Common myeloid progenitor, CD34-positive (primary cell): ENCODE data around the gene KIF4B.
"Not testable (repeated sequence)": the region's sequence is repeated elsewhere in the genome, so short reads cannot be mapped to it uniquely, and the experiment has no call there.

Experiments
- CTCF ChIA-PET: fragments of 350-600 bp; sonication (Branson Sonifier 250); formaldehyde crosslinking; loops from one replicate; lab custom pipeline; 2021; ENCODE audit warnings: antibody characterized with exemption; lab: Charles Lee
- POLR2A ChIA-PET: fragments of 350-600 bp; sonication (Branson Sonifier 250); formaldehyde crosslinking; loops from one replicate; lab custom pipeline; 2021; ENCODE audit warnings: antibody characterized with exemption; lab: Charles Lee
- DNase-seq, 3 donors: peaks; one replicate each; pipeline versions ENCODE4 v3.0.0 to v3.0.0-alpha.2; 2013
- H3K27ac ChIP-seq, 2 experiments: 1 replicate in 1 of 2; 2 replicates in 1 of 2; pipeline ENCODE4 v1.7.0; 2013; ENCODE audit warnings: inconsistent platforms in 2 of 2, low read length in 2 of 2, mild to moderate bottlenecking in 2 of 2, low read depth in 1 of 2, moderate library complexity in 1 of 2; ENCODE audit not compliant: severe bottlenecking in 2 of 2, insufficient read depth in 1 of 2, poor library complexity in 1 of 2
- H3K27me3 ChIP-seq, 5 experiments: replicated peaks in 2 of 5; 1 replicate in 3 of 5; 2 replicates in 2 of 5; pipeline versions ENCODE4 v1.6.1 to v1.7.0; 2013; ENCODE audit warnings: low read length in 4 of 5, mild to moderate bottlenecking in 2 of 5, moderate library complexity in 2 of 5, inconsistent platforms in 1 of 5; ENCODE audit not compliant: insufficient read depth in 5 of 5, control insufficient read depth in 4 of 5
- H3K36me3 ChIP-seq, 4 experiments: 1 replicate in 2 of 4; 2 replicates in 2 of 4; pipeline versions ENCODE4 v1.6.1 to v1.7.0; 2013; ENCODE audit warnings: low read length in 3 of 4, control low read depth in 1 of 4, mild to moderate bottlenecking in 1 of 4; ENCODE audit not compliant: control insufficient read depth in 4 of 4, insufficient read depth in 4 of 4
- H3K4me1 ChIP-seq, 4 experiments: 1 replicate in 3 of 4; 2 replicates in 1 of 4; pipeline versions ENCODE4 v1.6.1 to v1.7.1; 2013; ENCODE audit warnings: low read length in 3 of 4, mild to moderate bottlenecking in 3 of 4, control low read depth in 1 of 4, inconsistent platforms in 1 of 4, moderate library complexity in 1 of 4; ENCODE audit not compliant: control insufficient read depth in 4 of 4, insufficient read depth in 4 of 4; ENCODE audit errors: control extremely low read depth in 1 of 4
- H3K4me3 ChIP-seq, 7 experiments: 1 replicate in 4 of 7; 2 replicates in 3 of 7; pipeline versions ENCODE4 v1.5.1 to v1.7.0; 2013; ENCODE audit warnings: mild to moderate bottlenecking in 7 of 7, low read length in 6 of 7, moderate library complexity in 6 of 7, inconsistent platforms in 2 of 7, low read depth in 2 of 7, control low read depth in 1 of 7; ENCODE audit not compliant: insufficient read depth in 4 of 7, control insufficient read depth in 1 of 7; ENCODE audit errors: extremely low read depth in 1 of 7
- H3K9me3 ChIP-seq, 5 experiments: 1 replicate in 4 of 5; 2 replicates in 1 of 5; pipeline versions ENCODE4 v1.6.1 to v1.7.1; 2013; ENCODE audit warnings: low read length in 4 of 5, mild to moderate bottlenecking in 2 of 5, inconsistent platforms in 1 of 5, low read depth in 1 of 5, moderate library complexity in 1 of 5; ENCODE audit not compliant: control insufficient read depth in 4 of 5, insufficient read depth in 2 of 5; ENCODE audit errors: control extremely low read depth in 1 of 5
- WGBS: methylation state at CpG from one replicate; pipeline ENCODE4 v1.1.5; 2013; ENCODE audit not compliant: insufficient coverage; 5-methylcytosine and 5-hydroxymethylcytosine counted together

The KIF4B gene

GRCh38 chr5:155004138-155004744 lies 9.3 kb upstream of the KIF4B start:
- POLR2A ChIA-PET: no interaction called here

GRCh38 chr5:155006265-155006664 lies 7.3 kb upstream of the KIF4B start:
- H3K9me3 ChIP-seq, H3K27ac ChIP-seq, H3K4me1 ChIP-seq, H3K36me3 ChIP-seq, POLR2A ChIA-PET, H3K27me3 ChIP-seq, H3K4me3 ChIP-seq, DNase-seq: not testable (repeated sequence)
- CTCF ChIA-PET: interaction anchor here (1.1 to 12.8 kb wide), 2 partner anchors 35 to 45 kb away, joined by 4 to 131 read pairs; no protein-coding TSS in a partner anchor
- WGBS: no CpG with 5 or more reads among the region's 1 CpG

More at GRCh38 chr5:155004138-155004744, 9.3 kb upstream of the KIF4B start:
- WGBS: 93% methylated on average over 9 of the region's 11 CpGs
- H3K4me3 ChIP-seq: no peak overlapping the region
- no peaks in the 10 kb centered on the region for H3K27me3 ChIP-seq
- H3K27ac ChIP-seq: no peak overlapping the region
- DNase-seq: peak; percentile 27 to 51 (median 47)
- H3K36me3 ChIP-seq: no peaks in the 10 kb centered on the region
- peaks cover 0 to 5% (median 0%) of the 10 kb centered on the region in 5 experiments for H3K9me3 ChIP-seq
- CTCF ChIA-PET: interaction anchor here (0.8 to 12.8 kb wide), 7 partner anchors 9 to 62 kb away, joined by 3 to 131 read pairs (median 4); no protein-coding TSS in a partner anchor
- H3K4me1 ChIP-seq: no peaks in the 10 kb centered on the region

GRCh38 chr5:155008669-155009068 lies 4.9 kb upstream of the KIF4B start:
- ChIA-PET CTCF (no interaction called here), POLR2A (no interaction called here)
- no peak for DNase-seq
- Histone ChIP-seq H3K36me3 (no peaks in the 10 kb centered on the region), H3K27me3 (peaks cover 0 to 4% (median 0%) of the 10 kb centered on the region in 5 experiments), H3K4me1 (no peaks in the 10 kb centered on the region), H3K9me3 (peaks cover 0 to 5% (median 0%) of the 10 kb centered on the region in 5 experiments), H3K27ac (no peak overlapping the region), H3K4me3 (no peak overlapping the region)
- WGBS: no CpG with 5 or more reads among the region's 3 CpGs

- CTCF ChIA-PET: no interaction called here
- no peaks in the 10 kb centered on the region for H3K4me1 ChIP-seq
- 92% methylated on average over 2 of the region's 3 CpGs for WGBS
- H3K36me3 ChIP-seq: no peaks in the 10 kb centered on the region
- H3K9me3 ChIP-seq: peaks cover 0 to 4% (median 0%) of the 10 kb centered on the region in 5 experiments
- DNase-seq: no peak
- H3K27ac ChIP-seq: no peak overlapping the region
- peaks cover 0 to 5% (median 0%) of the 10 kb centered on the region in 5 experiments for H3K27me3 ChIP-seq
- H3K4me3 ChIP-seq: no peak overlapping the region
- POLR2A ChIA-PET: no interaction called here
These were observed 2.7 kb upstream of the KIF4B start for GRCh38 chr5:155010881-155011280.

- CTCF ChIA-PET: interaction anchor here (1.4 kb wide), 1 partner anchor 19 kb away, joined by 3 read pairs; no protein-coding TSS in a partner anchor
- Histone ChIP-seq H3K27me3 (peaks cover 0 to 5% (median 0%) of the 10 kb centered on the region in 5 experiments), H3K4me3 (no peak overlapping the region), H3K36me3 (no peaks in the 10 kb centered on the region), H3K27ac (no peak overlapping the region), H3K9me3 (peaks cover 0 to 5% (median 0%) of the 10 kb centered on the region in 5 experiments), H3K4me1 (no peaks in the 10 kb centered on the region)
- 75% methylated on average over 4 of the region's 6 CpGs for WGBS
- POLR2A ChIA-PET: no interaction called here
- DNase-seq: no peak
These were observed 1.7 kb downstream of the KIF4B start for GRCh38 chr5:155015239-155015638.

GRCh38 chr5:155017610-155018009 lies 4.1 kb downstream of the KIF4B start:
- 80% methylated on average over 1 of the region's 2 CpGs for WGBS
- ChIA-PET CTCF (no interaction called here), POLR2A (no interaction called here)
- no peaks in the 10 kb centered on the region for H3K36me3 ChIP-seq
- H3K27me3 ChIP-seq: peaks cover 0 to 5% (median 0%) of the 10 kb centered on the region in 5 experiments
- peaks cover 0 to 5% (median 0%) of the 10 kb centered on the region in 5 experiments for H3K9me3 ChIP-seq
- no peaks in the 10 kb centered on the region for H3K4me1 ChIP-seq
- peak in 1 of 3 donors; percentile 19 for DNase-seq
- H3K4me3 ChIP-seq: no peak overlapping the region
- H3K27ac ChIP-seq: no peak overlapping the region

- ChIA-PET CTCF (interaction anchor here (1.0 kb wide), 1 partner anchor 47 kb away, joined by 4 read pairs; no protein-coding TSS in a partner anchor), POLR2A (no interaction called here)
- H3K27ac ChIP-seq: no peak overlapping the region
- no peaks in the 10 kb centered on the region for H3K4me1 ChIP-seq
- peaks cover 0 to 5% (median 0%) of the 10 kb centered on the region in 5 experiments for H3K9me3 ChIP-seq
- H3K36me3 ChIP-seq: no peaks in the 10 kb centered on the region
- DNase-seq: no peak
- WGBS: 92% methylated on average over 13 of the region's 17 CpGs
- H3K4me3 ChIP-seq: no peak overlapping the region
- peaks cover 0 to 3% (median 0%) of the 10 kb centered on the region in 5 experiments for H3K27me3 ChIP-seq
These were observed 6.2 kb downstream of the KIF4B start for GRCh38 chr5:155019601-155020226.
